SU-DHL-6 (cell line): Measurements from ENCODE around the gene TPI1.

Source experiments
- H2AFZ ChIP-seq: fragments of 200-600 bp; sonication (generic); 2 replicates; pipeline ENCODE4 v1.6.1; 2014; ENCODE audit warnings: low read depth, mild to moderate bottlenecking, moderate library complexity, mixed read lengths, antibody characterized with exemption, low read length; ENCODE audit not compliant: severe bottlenecking
- H3F3A ChIP-seq: fragments of 200-600 bp; shearing (Covaris generic); 2 replicates; pipeline ENCODE4 v1.6.0; 2016; ENCODE audit warnings: antibody characterized with exemption, mild to moderate bottlenecking; ENCODE audit not compliant: insufficient read depth
- H3K27ac ChIP-seq: fragments of 200-600 bp; sonication (generic); 2 replicates; pipeline ENCODE4 v1.5.1; 2016; ENCODE audit warnings: low read depth, mild to moderate bottlenecking, low read length, moderate library complexity, mixed read lengths
- H3K27me3 ChIP-seq: fragments of 200-600 bp; sonication (generic), shearing (Covaris generic); 2 replicates; pipeline ENCODE4 v1.6.0; 2014; ENCODE audit warnings: mild to moderate bottlenecking, low read length
- H3K36me3 ChIP-seq: fragments of 200-600 bp; sonication (generic); 2 replicates; pipeline ENCODE4 v1.6.1; 2014; ENCODE audit warnings: mild to moderate bottlenecking, low read length, mixed read lengths
- H3K4me2 ChIP-seq: fragments of 300-600, 200-600 bp; shearing (Covaris generic), sonication (generic); 2 replicates; pipeline ENCODE4 v1.6.0; 2014; ENCODE audit warnings: low read length, low read depth, mild to moderate bottlenecking; ENCODE audit not compliant: poor library complexity, severe bottlenecking
- H3K4me3 ChIP-seq: fragments of 200-600 bp; sonication (generic); 2 replicates; pipeline ENCODE4 v1.5.1; 2014; ENCODE audit warnings: antibody characterized with exemption, low read length, mild to moderate bottlenecking, mixed read lengths; ENCODE audit not compliant: insufficient read depth, poor library complexity, severe bottlenecking
- H3K79me2 ChIP-seq: fragments of 200-600 bp; sonication (generic); 2 replicates; pipeline ENCODE4 v1.6.1; 2014; ENCODE audit warnings: mild to moderate bottlenecking, low read length, moderate library complexity; ENCODE audit not compliant: insufficient read depth
- H3K9ac ChIP-seq: fragments of 200-600 bp; sonication (generic); 2 replicates; pipeline ENCODE4 v1.7.0; 2014; ENCODE audit warnings: mild to moderate bottlenecking, low read length
- H3K9me2 ChIP-seq: fragments of 200-600 bp; sonication (generic); replicated peaks from 2 replicates; pipeline ENCODE4 v1.6.1; 2014; ENCODE audit warnings: low read length; ENCODE audit not compliant: insufficient read depth
- H3K9me3 ChIP-seq: fragments of 200-600 bp; sonication (generic); 2 replicates; pipeline ENCODE4 v1.6.1; 2014; ENCODE audit warnings: low read length, mixed read lengths; ENCODE audit not compliant: insufficient read depth
- H4K20me1 ChIP-seq: fragments of 200-600 bp; sonication (generic); 2 replicates; pipeline ENCODE4 v1.6.1; 2014; ENCODE audit warnings: low read depth, mild to moderate bottlenecking, antibody characterized with exemption, low read length, moderate library complexity, mixed read lengths
- EZH2phosphoT487 ChIP-seq: fragments of 200-600 bp; sonication (generic), shearing (Covaris generic); conservative IDR thresholded peaks from 2 replicates; pipeline ENCODE4 v1.6.1; 2018; ENCODE audit warnings: mild to moderate bottlenecking, antibody characterized with exemption, low read length, moderate library complexity, mixed read lengths
- TF ChIP-seq, protein P1 (sequence below): fragments of 200-600 bp; sonication (generic); IDR thresholded peaks from one replicate; pipeline ENCODE4 v1.5.1; 2017; ENCODE audit warnings: antibody characterized with exemption, mild to moderate bottlenecking, low read length, moderate library complexity; ENCODE audit not compliant: insufficient read depth, poor library complexity, severe bottlenecking

Gene TPI1

DNA sequence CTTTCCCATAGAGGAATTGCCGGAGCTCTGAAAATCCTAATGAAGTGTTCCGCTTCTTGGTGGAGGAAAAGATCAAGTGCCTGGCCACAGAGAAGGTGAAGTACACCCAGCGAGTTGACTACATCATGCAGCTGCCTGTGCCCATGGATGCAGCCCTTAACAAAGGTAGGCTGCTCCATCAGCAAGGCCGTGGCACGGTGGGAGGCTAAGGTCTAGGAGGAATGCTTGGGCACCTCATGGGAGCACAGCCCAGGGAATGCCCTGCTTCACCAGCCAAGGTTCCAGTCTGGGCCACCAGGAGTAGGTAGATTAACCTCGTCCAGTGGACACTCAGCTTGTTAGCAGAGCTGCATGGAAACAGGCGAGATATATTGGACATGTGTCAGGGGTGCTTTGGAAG is 6.4 kb upstream of the TPI1 start:
- Histone ChIP-seq H3K27ac (no peak overlapping the region), H3K79me2 (no peaks in the 10 kb centered on the region), H3K4me2 (no peak overlapping the region), H3K36me3 (0 out of 2 replicates have a peak, but pooled peaks cover 5% of the 10 kb centered on the region), H3K4me3 (no peak overlapping the region), H4K20me1 (no peaks in the 10 kb centered on the region), H3K9me2 (no peaks in the 10 kb centered on the region), H3K27me3 (no peaks in the 10 kb centered on the region), H3K9ac (no peak overlapping the region), H2AFZ (no peak overlapping the region), H3K9me3 (no peaks in the 10 kb centered on the region), H3F3A (no peaks in the 10 kb centered on the region)
- TF ChIP-seq EZH2phosphoT487, result no peak
- TF ChIP-seq, protein P1, sequence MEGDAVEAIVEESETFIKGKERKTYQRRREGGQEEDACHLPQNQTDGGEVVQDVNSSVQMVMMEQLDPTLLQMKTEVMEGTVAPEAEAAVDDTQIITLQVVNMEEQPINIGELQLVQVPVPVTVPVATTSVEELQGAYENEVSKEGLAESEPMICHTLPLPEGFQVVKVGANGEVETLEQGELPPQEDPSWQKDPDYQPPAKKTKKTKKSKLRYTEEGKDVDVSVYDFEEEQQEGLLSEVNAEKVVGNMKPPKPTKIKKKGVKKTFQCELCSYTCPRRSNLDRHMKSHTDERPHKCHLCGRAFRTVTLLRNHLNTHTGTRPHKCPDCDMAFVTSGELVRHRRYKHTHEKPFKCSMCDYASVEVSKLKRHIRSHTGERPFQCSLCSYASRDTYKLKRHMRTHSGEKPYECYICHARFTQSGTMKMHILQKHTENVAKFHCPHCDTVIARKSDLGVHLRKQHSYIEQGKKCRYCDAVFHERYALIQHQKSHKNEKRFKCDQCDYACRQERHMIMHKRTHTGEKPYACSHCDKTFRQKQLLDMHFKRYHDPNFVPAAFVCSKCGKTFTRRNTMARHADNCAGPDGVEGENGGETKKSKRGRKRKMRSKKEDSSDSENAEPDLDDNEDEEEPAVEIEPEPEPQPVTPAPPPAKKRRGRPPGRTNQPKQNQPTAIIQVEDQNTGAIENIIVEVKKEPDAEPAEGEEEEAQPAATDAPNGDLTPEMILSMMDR, result no peak

DNA sequence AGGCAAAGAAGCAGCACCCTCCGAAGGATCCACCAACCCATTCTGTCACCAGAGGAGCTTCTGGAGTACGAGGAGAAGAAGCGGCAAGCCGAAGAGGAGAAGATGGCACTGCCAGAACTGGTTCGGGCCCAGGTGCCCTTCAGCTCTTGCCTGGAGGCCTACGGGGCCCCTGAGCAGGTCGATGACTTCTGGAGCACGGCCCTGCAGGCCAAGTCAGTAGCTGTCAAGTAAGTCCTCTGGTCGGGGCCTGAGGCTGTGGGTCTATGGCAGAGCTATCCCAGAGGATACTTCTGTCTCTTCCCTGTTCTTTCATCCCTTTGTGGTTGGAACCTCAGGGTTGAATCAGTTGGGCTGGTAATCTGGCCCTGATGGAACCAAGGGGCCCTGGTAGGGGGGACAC is 5.9 kb upstream of the TPI1 start:
- Histone ChIP-seq H3K4me3 (no peak overlapping the region), H3F3A (no peaks in the 10 kb centered on the region), H3K36me3 (0 out of 2 replicates have a peak, but pooled peaks cover 5% of the 10 kb centered on the region), H4K20me1 (no peaks in the 10 kb centered on the region), H3K27ac (no peak overlapping the region), H2AFZ (no peak overlapping the region), H3K9ac (no peak overlapping the region), H3K9me2 (no peaks in the 10 kb centered on the region), H3K79me2 (no peaks in the 10 kb centered on the region), H3K9me3 (no peaks in the 10 kb centered on the region), H3K4me2 (no peak overlapping the region), H3K27me3 (no peaks in the 10 kb centered on the region)
- TF ChIP-seq, protein P1, result no peak
- TF ChIP-seq EZH2phosphoT487, result no peak

DNA sequence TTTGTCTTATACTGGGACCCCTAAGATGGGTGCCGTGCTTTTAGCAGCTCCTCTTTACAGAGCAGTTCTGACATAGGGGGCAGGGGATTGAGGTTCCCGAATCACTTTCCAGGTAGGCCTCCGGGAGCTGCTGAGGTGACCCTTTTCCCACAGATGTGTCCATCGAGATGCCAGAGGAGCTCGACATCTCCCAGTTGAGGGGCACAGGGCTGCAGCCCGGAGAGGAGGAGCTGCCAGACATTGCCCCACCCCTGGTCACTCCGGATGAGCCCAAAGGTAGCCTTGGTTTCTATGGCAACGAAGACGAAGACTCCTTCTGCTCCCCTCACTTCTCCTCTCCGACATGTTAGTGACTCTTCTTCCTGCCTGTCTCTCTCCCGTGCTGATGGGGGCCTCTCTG is 4.3 kb upstream of the TPI1 start:
- Histone ChIP-seq H3K9me2 (no peaks in the 10 kb centered on the region), H3F3A (no peaks in the 10 kb centered on the region), H3K27ac (no peak overlapping the region), H3K9me3 (no peaks in the 10 kb centered on the region), H3K27me3 (no peaks in the 10 kb centered on the region), H3K4me2 (no peak overlapping the region), H3K4me3 (no peak overlapping the region), H4K20me1 (no peaks in the 10 kb centered on the region; the same call in 1 of the 2 replicates), H2AFZ (no peak overlapping the region), H3K9ac (no peak overlapping the region), H3K36me3 (no peaks in the 10 kb centered on the region), H3K79me2 (peaks cover 6% of the 10 kb centered on the region)
- TF ChIP-seq EZH2phosphoT487, result no peak
- TF ChIP-seq, protein P1, result no peak
